Fibroblast of skin of right biceps (primary cell): Measurements from ENCODE around the gene PRR33.

ENCODE experiments used
- DNase-seq: peaks from one replicate; pipeline ENCODE4 v3.0.0-alpha.2; 2013

The PRR33 gene

GRCh38 chr11:1927848-1928469, 36.3 kb upstream of the PRR33 start:
- DNase-seq, result no peak

GRCh38 chr11:1927026-1927847, 35.5 kb upstream of the PRR33 start:
- DNase-seq, result no peak

GRCh38 chr11:1926156-1927025, 34.7 kb upstream of the PRR33 start:
- DNase-seq, result no peak

GRCh38 chr11:1925373-1926155, 33.9 kb upstream of the PRR33 start:
- DNase-seq, result no peak

GRCh38 chr11:1924646-1925372, 33.1 kb upstream of the PRR33 start:
- no peak for DNase-seq

- no peak for DNase-seq
These were observed 32.5 kb upstream of the PRR33 start for GRCh38 chr11:1924181-1924580.

GRCh38 chr11:1923201-1923956, 31.7 kb upstream of the PRR33 start:
- DNase-seq, result no peak

GRCh38 chr11:1922481-1923081, 30.9 kb upstream of the PRR33 start:
- DNase-seq, result no peak

GRCh38 chr11:1921574-1922141, 30.0 kb upstream of the PRR33 start:
- DNase-seq, result peak; percentile 61

GRCh38 chr11:1920909-1921573, 29.3 kb upstream of the PRR33 start:
- DNase-seq, result no peak

GRCh38 chr11:1920128-1920908, 28.6 kb upstream of the PRR33 start:
- DNase-seq, result no peak

GRCh38 chr11:1919391-1920127, 27.9 kb upstream of the PRR33 start, which contains the start of gene TNNT3:
Gene TNNT3, plus strand, starts transcription at chr11:1919703. Its CDS starts 3,172 bp downstream, at chr11:1922875.
- DNase-seq, result no peak

GRCh38 chr11:1918436-1919315, 27.0 kb upstream of the PRR33 start:
- no peak for DNase-seq

- no peak for DNase-seq
These were observed 26.1 kb upstream of the PRR33 start for GRCh38 chr11:1917523-1918435.

- no peak for DNase-seq
These were observed 25.4 kb upstream of the PRR33 start for GRCh38 chr11:1916986-1917522.
